Fibroblast of lung (primary cell): ENCODE results near the gene ZDHHC1. TPM values are rescaled to one million over a fixed set of nuclear protein-coding genes. Genes with fewer than 3 reads are reported as not detected.
A peak's percentile ranks its signal among the peaks of the same experiment; 100 is the strongest.

ENCODE experiments used
- DNase-seq, 2 donors: peaks; one replicate each; pipeline versions ENCODE4 v3.0.0 to v3.0.0-alpha.2; 2010; ENCODE audit warnings: low read depth in 2 of 2
- H2AFZ ChIP-seq: 2 replicates; pipeline ENCODE4 v1.5.1; 2012; ENCODE audit warnings: low read length, control low read depth, inconsistent platforms
- H3K27ac ChIP-seq: 2 replicates; pipeline ENCODE4 v1.5.1; 2011; ENCODE audit warnings: low read length, control low read depth; ENCODE audit not compliant: insufficient read depth
- H3K27me3 ChIP-seq: 2 replicates; pipeline ENCODE4 v1.5.1; 2011; ENCODE audit warnings: mild to moderate bottlenecking, low read length; ENCODE audit not compliant: control insufficient read depth, insufficient read depth
- H3K36me3 ChIP-seq: 2 replicates; pipeline ENCODE4 v1.5.1; 2011; ENCODE audit warnings: low read length; ENCODE audit not compliant: control insufficient read depth, insufficient read depth
- H3K4me1 ChIP-seq: 2 replicates; pipeline ENCODE4 v1.5.1; 2011; ENCODE audit warnings: low read length; ENCODE audit not compliant: control insufficient read depth, insufficient read depth; ENCODE audit errors: extremely low read depth
- H3K4me2 ChIP-seq: 2 replicates; pipeline ENCODE4 v1.5.1; 2011; ENCODE audit warnings: low read length, control low read depth; ENCODE audit not compliant: insufficient read depth; ENCODE audit errors: extremely low read depth
- H3K4me3 ChIP-seq, 4 experiments: fragments of 200-600 bp in 1 of 4; sonication (generic) in 1 of 4; replicated peaks in 1 of 4; 2 replicates each; pipeline ENCODE4 v1.5.1; 2011 to 2016; ENCODE audit warnings: low read length in 4 of 4, low read depth in 3 of 4, mild to moderate bottlenecking in 3 of 4, control low read depth in 2 of 4, inconsistent platforms in 1 of 4, mixed read lengths in 1 of 4; ENCODE audit not compliant: insufficient read depth in 1 of 4; ENCODE audit errors: control extremely low read depth in 1 of 4
- H3K79me2 ChIP-seq: 2 replicates; pipeline ENCODE4 v1.5.1; 2012; ENCODE audit warnings: mild to moderate bottlenecking, low read length, inconsistent platforms; ENCODE audit not compliant: control insufficient read depth, insufficient read depth
- H3K9ac ChIP-seq: 2 replicates; pipeline ENCODE4 v1.5.1; 2011; ENCODE audit warnings: mild to moderate bottlenecking, low read length, control low read depth; ENCODE audit not compliant: insufficient read depth
- H3K9me3 ChIP-seq: 2 replicates; pipeline ENCODE4 v1.5.1; 2012; ENCODE audit warnings: low read depth, low read length; ENCODE audit not compliant: control insufficient read depth, insufficient read depth
- H4K20me1 ChIP-seq: 2 replicates; pipeline ENCODE4 v1.5.1; 2011; ENCODE audit warnings: low read length; ENCODE audit not compliant: control insufficient read depth, insufficient read depth; ENCODE audit errors: extremely low read depth
- EZH2 ChIP-seq: IDR thresholded peaks from 2 replicates; pipeline ENCODE4 v1.5.1; 2012; ENCODE audit warnings: low read length, control low read depth, mild to moderate bottlenecking; ENCODE audit errors: missing control alignments
- polyA plus RNA-seq, 2 donors: library from polyadenylated mRNA; depleted of rRNA in 1 of 2; stranded (reverse) in 1 of 2; unstranded in 1 of 2; fragments of >200 nt; gene quantifications; 2 replicates each; pipeline ENCODE4 v1.2.1, GENCODE V29; 2011 to 2012; ENCODE audit warnings: missing spikeins in 1 of 2
- total RNA-seq: library from RNA; depleted of rRNA; stranded (reverse); fragments of >200 nt; gene quantifications from 2 replicates; pipeline ENCODE4 v1.2.1, GENCODE V29; 2014
- TF ChIP-seq, protein P1 (sequence below), 2 donors: IDR thresholded peaks in 1 of 2; conservative IDR thresholded peaks in 1 of 2; 1 replicate in 1 of 2; 2 replicates in 1 of 2; pipeline ENCODE4 v1.5.1; 2011 to 2012; ENCODE audit warnings: low read length in 2 of 2, control low read depth in 1 of 2, inconsistent platforms in 1 of 2, low read depth in 1 of 2, mild to moderate bottlenecking in 1 of 2

The ZDHHC1 gene
- total and polyA plus RNA-seq, 2 donors (not counting 1 experiment from before 2014, with no cell fraction given), result 2.7 to 6.4 TPM

DNA sequence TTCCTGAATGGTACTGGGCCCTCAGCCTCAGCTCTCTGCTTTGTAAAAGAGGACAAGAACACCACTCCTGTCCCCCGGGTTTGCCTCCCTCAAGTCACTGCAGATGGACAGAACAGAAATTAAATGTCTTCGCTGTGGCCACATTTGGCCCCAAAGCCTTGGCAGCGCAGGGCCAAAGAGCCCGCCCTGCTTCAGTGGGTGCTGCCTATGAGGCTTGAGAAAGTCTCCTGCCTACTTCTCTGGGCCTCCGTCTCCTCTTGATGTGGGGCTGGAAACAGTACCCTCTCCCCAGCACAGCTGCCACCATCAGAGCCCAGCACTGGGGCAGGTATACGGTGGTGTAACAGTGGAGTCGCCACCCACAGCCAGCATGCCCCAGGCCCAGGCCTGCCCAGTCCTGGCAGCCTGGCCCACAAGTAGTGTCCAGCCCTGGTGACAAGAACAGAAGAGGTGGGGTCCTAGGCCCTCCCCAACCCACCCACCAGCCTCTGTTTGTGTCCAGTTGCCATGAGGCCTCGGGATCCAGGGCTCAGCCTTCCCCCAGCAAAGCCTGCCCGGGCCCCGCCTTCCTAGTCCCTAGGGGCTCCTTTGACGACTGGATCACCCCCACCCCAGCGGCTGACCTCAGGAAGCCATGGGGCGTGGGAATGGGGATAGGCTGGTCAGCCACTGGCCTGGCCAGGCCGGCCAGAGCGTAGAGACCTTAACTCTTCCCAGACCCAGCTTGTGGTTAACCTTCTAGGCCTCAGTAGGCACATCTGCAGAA lies 19.1 kb downstream of the ZDHHC1 start:
- no peak for DNase-seq
- H3K9ac ChIP-seq, result peak overlapping the region; percentile 7
- H4K20me1 ChIP-seq, result no peaks in the 10 kb centered on the region
- no peak overlapping the region for H3K4me3 ChIP-seq
- no peaks in the 10 kb centered on the region for H3K79me2 ChIP-seq
- H3K27me3 ChIP-seq, result peaks cover 2% of the 10 kb centered on the region
- no peaks in the 10 kb centered on the region for H3K36me3 ChIP-seq
- H3K9me3 ChIP-seq, result no peaks in the 10 kb centered on the region
- TF ChIP-seq, protein P1, sequence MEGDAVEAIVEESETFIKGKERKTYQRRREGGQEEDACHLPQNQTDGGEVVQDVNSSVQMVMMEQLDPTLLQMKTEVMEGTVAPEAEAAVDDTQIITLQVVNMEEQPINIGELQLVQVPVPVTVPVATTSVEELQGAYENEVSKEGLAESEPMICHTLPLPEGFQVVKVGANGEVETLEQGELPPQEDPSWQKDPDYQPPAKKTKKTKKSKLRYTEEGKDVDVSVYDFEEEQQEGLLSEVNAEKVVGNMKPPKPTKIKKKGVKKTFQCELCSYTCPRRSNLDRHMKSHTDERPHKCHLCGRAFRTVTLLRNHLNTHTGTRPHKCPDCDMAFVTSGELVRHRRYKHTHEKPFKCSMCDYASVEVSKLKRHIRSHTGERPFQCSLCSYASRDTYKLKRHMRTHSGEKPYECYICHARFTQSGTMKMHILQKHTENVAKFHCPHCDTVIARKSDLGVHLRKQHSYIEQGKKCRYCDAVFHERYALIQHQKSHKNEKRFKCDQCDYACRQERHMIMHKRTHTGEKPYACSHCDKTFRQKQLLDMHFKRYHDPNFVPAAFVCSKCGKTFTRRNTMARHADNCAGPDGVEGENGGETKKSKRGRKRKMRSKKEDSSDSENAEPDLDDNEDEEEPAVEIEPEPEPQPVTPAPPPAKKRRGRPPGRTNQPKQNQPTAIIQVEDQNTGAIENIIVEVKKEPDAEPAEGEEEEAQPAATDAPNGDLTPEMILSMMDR (conservative IDR thresholded peaks at IDR 0.05 in 1 of 2, IDR thresholded peaks at IDR 0.05 in 1 of 2; ENCODE audit: low read depth in 1 of 2, low read length in 2 of 2), result no peak
- no peak for TF ChIP-seq EZH2
- peak overlapping the region; percentile 30 for H3K27ac ChIP-seq
- H3K4me2 ChIP-seq, result no peak overlapping the region
- no peak overlapping the region for H2AFZ ChIP-seq
- peaks cover 19% of the 10 kb centered on the region for H3K4me1 ChIP-seq

DNA sequence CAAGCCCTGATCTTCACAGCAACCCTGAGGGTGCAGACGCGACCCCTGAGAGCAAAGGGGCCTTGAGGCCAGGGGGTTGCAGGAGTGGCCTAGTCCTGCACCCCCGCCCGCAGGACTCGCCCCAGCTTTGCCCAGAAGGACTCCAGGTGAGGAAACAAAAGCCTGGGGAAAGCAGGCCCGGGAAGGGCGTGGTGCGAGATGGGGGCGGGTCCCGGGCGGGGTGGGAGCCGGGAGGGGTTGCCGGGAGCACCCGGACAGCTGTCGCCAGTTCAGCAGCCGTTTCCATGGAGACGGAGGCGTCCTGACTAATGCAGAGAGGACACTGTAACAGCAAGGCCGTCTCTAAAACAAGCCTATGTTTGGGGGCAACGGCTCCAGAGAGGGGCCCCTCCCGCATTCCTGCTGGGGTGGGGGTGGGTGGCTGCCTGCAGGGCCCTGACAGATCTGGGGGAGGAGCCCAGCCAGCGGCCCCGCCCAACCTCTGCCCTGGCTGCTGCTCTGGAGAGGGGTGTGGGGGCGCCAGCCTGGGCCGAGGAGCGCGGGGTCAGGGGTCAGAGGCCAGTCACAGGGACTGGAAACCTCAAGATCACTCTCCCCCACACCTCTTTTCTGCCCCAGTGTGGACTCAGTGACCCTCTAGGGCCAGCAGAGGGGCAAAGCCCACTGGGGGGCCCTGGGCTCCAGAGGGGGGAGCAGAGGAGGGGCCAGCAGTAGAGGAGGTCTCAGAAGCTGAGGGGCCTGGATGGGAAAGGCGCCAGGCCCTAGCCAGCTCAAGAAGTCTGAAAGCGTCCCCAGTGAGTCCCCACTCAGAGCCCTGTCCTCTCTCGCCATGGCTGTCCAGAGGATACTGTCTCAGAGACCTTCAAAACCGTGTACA lies 19.9 kb downstream of the ZDHHC1 start:
- Histone ChIP-seq H3K4me3 (no peak overlapping the region), H3K36me3 (no peaks in the 10 kb centered on the region), H3K27ac (peak overlapping the region; percentile 30), H3K79me2 (no peaks in the 10 kb centered on the region), H3K4me2 (no peak overlapping the region), H3K4me1 (peaks cover 19% of the 10 kb centered on the region), H4K20me1 (no peaks in the 10 kb centered on the region), H3K9ac (no peak overlapping the region), H3K27me3 (peaks cover 2% of the 10 kb centered on the region), H3K9me3 (no peaks in the 10 kb centered on the region), H2AFZ (no peak overlapping the region)
- no peak for TF ChIP-seq EZH2
- TF ChIP-seq, protein P1 (conservative IDR thresholded peaks at IDR 0.05 in 1 of 2, IDR thresholded peaks at IDR 0.05 in 1 of 2; ENCODE audit: low read depth in 1 of 2, low read length in 2 of 2), result no peak
- DNase-seq, result peak; percentile 70 to 79

DNA sequence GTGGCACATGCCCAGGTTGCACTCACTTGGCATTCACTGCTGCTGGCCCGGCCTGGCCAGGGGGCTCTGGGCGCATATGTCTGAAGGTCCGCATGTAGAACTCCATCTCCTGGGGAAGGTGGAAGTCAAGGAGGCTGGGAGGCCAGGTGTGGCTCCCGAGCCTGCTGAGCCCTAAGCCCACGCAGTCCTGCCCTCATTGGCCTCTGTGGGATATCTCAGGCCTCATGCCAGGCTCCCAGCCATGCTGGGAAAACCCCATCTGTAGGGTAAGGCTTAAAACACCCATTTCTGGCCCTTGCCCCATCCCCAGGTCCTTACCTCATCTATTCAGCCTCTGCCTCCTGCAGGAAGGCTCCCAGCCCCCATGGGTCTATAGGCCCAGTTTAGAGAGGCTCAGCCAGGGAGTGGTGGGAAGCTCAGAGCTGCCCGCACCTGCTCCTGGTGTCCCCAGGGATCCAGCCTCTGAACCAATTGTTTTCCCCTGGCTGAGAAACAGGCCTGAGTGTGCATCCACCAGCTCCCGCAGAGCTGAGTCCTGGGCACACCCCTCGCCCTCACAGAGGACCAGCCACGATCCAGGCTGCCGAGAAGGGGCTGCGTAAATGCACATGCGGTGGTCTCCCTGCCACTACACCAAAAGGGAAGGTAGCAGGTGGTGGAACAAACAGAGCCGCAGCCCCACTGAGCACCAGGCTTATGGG lies 20.7 kb downstream of the ZDHHC1 start:
- no peak overlapping the region for H3K4me3 ChIP-seq
- no peak overlapping the region for H3K9ac ChIP-seq
- no peak for DNase-seq
- H3K27me3 ChIP-seq, result peaks cover 2% of the 10 kb centered on the region
- no peaks in the 10 kb centered on the region for H3K9me3 ChIP-seq
- no peak overlapping the region for H3K4me2 ChIP-seq
- H4K20me1 ChIP-seq, result no peaks in the 10 kb centered on the region
- H3K27ac ChIP-seq, result peak overlapping the region; percentile 13
- H3K36me3 ChIP-seq, result no peaks in the 10 kb centered on the region
- H3K79me2 ChIP-seq, result no peaks in the 10 kb centered on the region
- TF ChIP-seq, protein P1 (conservative IDR thresholded peaks at IDR 0.05 in 1 of 2, IDR thresholded peaks at IDR 0.05 in 1 of 2; ENCODE audit: low read depth in 1 of 2, low read length in 2 of 2), result no peak
- no peak for TF ChIP-seq EZH2
- H2AFZ ChIP-seq, result no peak overlapping the region
- peaks cover 19% of the 10 kb centered on the region for H3K4me1 ChIP-seq
